H9 (cell line): ENCODE measurements around the gene PLAA. TPM values are rescaled to one million over a fixed set of nuclear protein-coding genes. Genes with fewer than 3 reads are reported as not detected.

Experiments
- DNase-seq: peaks from one replicate; pipeline ENCODE4 v3.0.0-alpha.2; 2017
- H2AFZ ChIP-seq: one replicate; pipeline ENCODE4 v1.6.1; 2013; ENCODE audit warnings: mild to moderate bottlenecking, low read length, control low read depth, moderate library complexity
- H2AK5ac ChIP-seq: 2 replicates; pipeline ENCODE4 v1.6.1; 2013; ENCODE audit warnings: low read length, control low read depth, mixed read lengths; ENCODE audit not compliant: insufficient read length
- H2BK120ac ChIP-seq: one replicate; pipeline ENCODE4 v1.6.1; 2013; ENCODE audit warnings: low read depth, mild to moderate bottlenecking, low read length, control low read depth, inconsistent platforms; ENCODE audit not compliant: poor library complexity, severe bottlenecking
- H2BK12ac ChIP-seq: 2 replicates; pipeline ENCODE4 v1.6.1; 2013; ENCODE audit warnings: low read length, control low read depth, mixed read lengths, low read depth; ENCODE audit not compliant: insufficient read length
- H2BK15ac ChIP-seq: 2 replicates; pipeline ENCODE4 v1.6.1; 2013; ENCODE audit warnings: low read depth, low read length, control low read depth
- H2BK20ac ChIP-seq: one replicate; pipeline ENCODE4 v1.6.1; 2013; ENCODE audit warnings: low read depth, mild to moderate bottlenecking, low read length, control low read depth, inconsistent platforms; ENCODE audit not compliant: poor library complexity, severe bottlenecking
- H2BK5ac ChIP-seq: 2 replicates; pipeline ENCODE4 v1.6.1; 2013; ENCODE audit warnings: low read length, control low read depth, mixed read lengths; ENCODE audit not compliant: insufficient read length
- H3K14ac ChIP-seq: 2 replicates; pipeline ENCODE4 v1.6.1; 2013; ENCODE audit warnings: low read length, control low read depth; ENCODE audit not compliant: insufficient read depth
- H3K18ac ChIP-seq: 2 replicates; pipeline ENCODE4 v1.6.1; 2013; ENCODE audit warnings: low read depth, mild to moderate bottlenecking, mixed read lengths, low read length, control low read depth; ENCODE audit not compliant: insufficient read length
- H3K23ac ChIP-seq: 2 replicates; pipeline ENCODE4 v1.6.1; 2013; ENCODE audit warnings: low read length, control low read depth, mixed read lengths, low read depth; ENCODE audit not compliant: insufficient read length
- H3K23me2 ChIP-seq: 2 replicates; pipeline ENCODE4 v1.6.1; 2013; ENCODE audit warnings: low read depth, mild to moderate bottlenecking, mixed read lengths, low read length, control low read depth; ENCODE audit not compliant: insufficient read length, poor library complexity, severe bottlenecking
- H3K27ac ChIP-seq: 2 replicates; pipeline ENCODE4 v1.5.1; 2013; ENCODE audit warnings: low read length, control low read depth, mixed read lengths, low read depth; ENCODE audit not compliant: insufficient read length
- H3K27me3 ChIP-seq: 2 replicates; pipeline ENCODE4 v1.6.1; 2013; ENCODE audit warnings: low read length, control low read depth, inconsistent platforms; ENCODE audit not compliant: insufficient read depth
- H3K4ac ChIP-seq: 2 replicates; pipeline ENCODE4 v1.6.1; 2013; ENCODE audit warnings: low read depth, mild to moderate bottlenecking, control low read depth, inconsistent platforms, low read length, moderate library complexity
- H3K4me1 ChIP-seq: 2 replicates; pipeline ENCODE4 v1.6.1; 2013; ENCODE audit warnings: low read length, control low read depth, inconsistent platforms; ENCODE audit not compliant: insufficient read depth
- H3K4me2 ChIP-seq: 2 replicates; pipeline ENCODE4 v1.6.1; 2013; ENCODE audit warnings: low read length, control low read depth, mixed read lengths; ENCODE audit not compliant: insufficient read length, insufficient read depth
- H3K56ac ChIP-seq: 2 replicates; pipeline ENCODE4 v1.6.1; 2013; ENCODE audit warnings: low read depth, mild to moderate bottlenecking, mixed read lengths, low read length, control low read depth; ENCODE audit not compliant: insufficient read length
- H3K79me1 ChIP-seq: 2 replicates; pipeline ENCODE4 v1.6.1; 2013; ENCODE audit warnings: low read depth, mild to moderate bottlenecking, moderate library complexity, low read length, control low read depth, inconsistent platforms; ENCODE audit not compliant: insufficient read depth, poor library complexity, severe bottlenecking
- H3K79me2 ChIP-seq: 2 replicates; pipeline ENCODE4 v1.6.1; 2013; ENCODE audit warnings: low read length, control low read depth, inconsistent platforms; ENCODE audit not compliant: insufficient read depth
- H3K9ac ChIP-seq: 2 replicates; pipeline ENCODE4 v1.6.1; 2013; ENCODE audit warnings: low read length, control low read depth, mixed read lengths; ENCODE audit not compliant: insufficient read length; ENCODE audit errors: extremely low read depth
- H3K9me3 ChIP-seq: one replicate; pipeline ENCODE4 v1.6.1; 2013; ENCODE audit warnings: low read depth, low read length, inconsistent platforms; ENCODE audit not compliant: control insufficient read depth
- H3T11ph ChIP-seq: one replicate; pipeline ENCODE4 v1.6.1; 2013; ENCODE audit warnings: mild to moderate bottlenecking, low read length, control low read depth, inconsistent platforms
- H4K20me1 ChIP-seq: one replicate; pipeline ENCODE4 v1.6.1; 2013; ENCODE audit not compliant: control insufficient read depth, insufficient read length, insufficient read depth
- H4K5ac ChIP-seq: 2 replicates; pipeline ENCODE4 v1.6.1; 2013; ENCODE audit warnings: low read depth, mild to moderate bottlenecking, mixed read lengths, low read length, control low read depth; ENCODE audit not compliant: insufficient read length
- H4K8ac ChIP-seq: replicated peaks from 2 replicates; pipeline ENCODE4 v1.6.1; 2013; ENCODE audit warnings: low read length, control low read depth, mixed read lengths, low read depth; ENCODE audit not compliant: insufficient read length
- H4K91ac ChIP-seq: 2 replicates; pipeline ENCODE4 v1.6.1; 2013; ENCODE audit warnings: low read depth, mild to moderate bottlenecking, moderate library complexity, mixed read lengths, low read length, control low read depth; ENCODE audit not compliant: insufficient read length
- H3K27ac Mint-ChIP-seq, 3 experiments: 2 replicates in 2 of 3; 3 replicates in 1 of 3; pipeline ENCODE4 v1.8.0; 2020 to 2021; ENCODE audit warnings: mixed read lengths in 3 of 3, mild to moderate bottlenecking in 1 of 3, moderate library complexity in 1 of 3
- H3K27me3 Mint-ChIP-seq: 2 replicates; pipeline ENCODE4 v1.8.0; 2021; ENCODE audit warnings: low read depth, mild to moderate bottlenecking, moderate library complexity, mixed read lengths
- H3K36me3 Mint-ChIP-seq, 3 experiments: 2 replicates in 2 of 3; 3 replicates in 1 of 3; pipeline ENCODE4 v1.8.0; 2020 to 2021; ENCODE audit warnings: low read depth in 3 of 3, mixed read lengths in 3 of 3; ENCODE audit not compliant: insufficient read depth in 1 of 3
- H3K4me1 Mint-ChIP-seq, 2 experiments: 2 replicates each; pipeline ENCODE4 v1.8.0; 2020; ENCODE audit warnings: mixed read lengths in 2 of 2
- H3K4me3 Mint-ChIP-seq, 2 experiments: 2 replicates in 1 of 2; 3 replicates in 1 of 2; pipeline ENCODE4 v1.8.0; 2020 to 2021; ENCODE audit warnings: mild to moderate bottlenecking in 2 of 2, mixed read lengths in 2 of 2, moderate library complexity in 1 of 2
- H3K9me3 Mint-ChIP-seq, 2 experiments: 2 replicates in 1 of 2; 3 replicates in 1 of 2; pipeline ENCODE4 v1.8.0; 2020; ENCODE audit warnings: mild to moderate bottlenecking in 2 of 2, mixed read lengths in 2 of 2, moderate library complexity in 1 of 2
- WGBS: extraction: QIAGEN DNeasy Blood & Tissue Kit; methylation state at CpG from one replicate; pipeline ENCODE4 v1.1.7; 2013; ENCODE audit warnings: missing lambda C conversion rate, low lambda C conversion rate, mixed read lengths; ENCODE audit not compliant: insufficient read length; ENCODE audit errors: extremely low coverage; 5-methylcytosine and 5-hydroxymethylcytosine counted together
- total RNA-seq: library from RNA; stranded (reverse); gene quantifications from 2 replicates; pipeline ENCODE4 v1.2.1, GENCODE V29; 2021
- TF ChIP-seq, protein P1 (sequence below): fragments of 200-600 bp; sonication (generic); conservative IDR thresholded peaks from 3 replicates; pipeline ENCODE4 v1.8.0; 2021; ENCODE audit warnings: antibody characterized with exemption, mild to moderate bottlenecking

The PLAA gene
- total RNA-seq, 1 experiment from 2014 or later = 65.0 TPM

DNA sequence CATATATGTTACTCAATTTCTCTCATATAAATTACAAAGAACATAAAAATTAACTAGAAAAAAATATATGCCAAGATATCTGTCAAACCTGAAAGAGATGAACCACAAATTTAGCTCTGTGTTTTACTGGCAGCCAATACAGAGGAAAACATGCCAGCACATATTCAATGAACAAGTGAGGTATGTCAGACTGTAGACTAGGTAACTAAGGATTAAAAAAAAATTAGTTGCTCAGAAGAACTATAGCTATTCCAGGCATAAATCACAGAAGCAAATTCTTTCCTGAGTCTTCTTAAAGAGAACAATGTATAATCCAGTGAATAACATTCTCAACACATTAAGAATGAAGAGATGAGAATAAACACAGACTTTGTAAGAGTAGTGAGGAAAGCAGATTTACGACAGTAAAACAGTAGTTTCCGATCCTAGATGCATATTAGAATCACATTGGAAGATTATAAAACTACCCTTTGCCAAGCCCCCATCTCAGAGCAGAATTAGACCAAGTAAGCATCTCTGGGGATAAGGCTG is 33.8 kb downstream of the PLAA start:
- no peaks in the 10 kb centered on the region for H3K23me2 ChIP-seq
- no peak overlapping the region for H3T11ph ChIP-seq
- H3K27ac Mint-ChIP-seq = no peak overlapping the region
- no peaks in the 10 kb centered on the region for H3K9me3 Mint-ChIP-seq
- no peak overlapping the region for H3K14ac ChIP-seq
- TF ChIP-seq, protein P1, sequence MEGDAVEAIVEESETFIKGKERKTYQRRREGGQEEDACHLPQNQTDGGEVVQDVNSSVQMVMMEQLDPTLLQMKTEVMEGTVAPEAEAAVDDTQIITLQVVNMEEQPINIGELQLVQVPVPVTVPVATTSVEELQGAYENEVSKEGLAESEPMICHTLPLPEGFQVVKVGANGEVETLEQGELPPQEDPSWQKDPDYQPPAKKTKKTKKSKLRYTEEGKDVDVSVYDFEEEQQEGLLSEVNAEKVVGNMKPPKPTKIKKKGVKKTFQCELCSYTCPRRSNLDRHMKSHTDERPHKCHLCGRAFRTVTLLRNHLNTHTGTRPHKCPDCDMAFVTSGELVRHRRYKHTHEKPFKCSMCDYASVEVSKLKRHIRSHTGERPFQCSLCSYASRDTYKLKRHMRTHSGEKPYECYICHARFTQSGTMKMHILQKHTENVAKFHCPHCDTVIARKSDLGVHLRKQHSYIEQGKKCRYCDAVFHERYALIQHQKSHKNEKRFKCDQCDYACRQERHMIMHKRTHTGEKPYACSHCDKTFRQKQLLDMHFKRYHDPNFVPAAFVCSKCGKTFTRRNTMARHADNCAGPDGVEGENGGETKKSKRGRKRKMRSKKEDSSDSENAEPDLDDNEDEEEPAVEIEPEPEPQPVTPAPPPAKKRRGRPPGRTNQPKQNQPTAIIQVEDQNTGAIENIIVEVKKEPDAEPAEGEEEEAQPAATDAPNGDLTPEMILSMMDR = no peak
- H2BK120ac ChIP-seq = no peak overlapping the region
- no peak overlapping the region for H3K4me3 Mint-ChIP-seq
- H3K4ac ChIP-seq = no peak overlapping the region
- H3K9me3 ChIP-seq = no peaks in the 10 kb centered on the region
- H2BK12ac ChIP-seq = no peak overlapping the region
- no peaks in the 10 kb centered on the region for H3K79me1 ChIP-seq
- no peak overlapping the region for H3K27ac ChIP-seq
- H3K56ac ChIP-seq = no peak overlapping the region
- H4K20me1 ChIP-seq = no peaks in the 10 kb centered on the region
- H4K91ac ChIP-seq = no peak overlapping the region
- no peaks in the 10 kb centered on the region for H3K4me1 ChIP-seq
- H2BK20ac ChIP-seq = no peak overlapping the region
- H4K8ac ChIP-seq = no peak overlapping the region
- H4K5ac ChIP-seq = no peak overlapping the region
- no peaks in the 10 kb centered on the region for H3K27me3 ChIP-seq
- H3K4me2 ChIP-seq = no peak overlapping the region
- H3K36me3 Mint-ChIP-seq = peaks cover 11 to 61% (median 44%) of the 10 kb centered on the region in 3 experiments; a peak in 6 of 7 replicates
- H3K4me1 Mint-ChIP-seq = peaks cover 0 to 5% of the 10 kb centered on the region in 2 experiments; a peak in 2 of 4 replicates
- no CpG with 5 or more reads among the region's 2 CpGs for whole genome bisulfite sequencing
- no peak overlapping the region for H3K23ac ChIP-seq
- H2BK15ac ChIP-seq = no peak overlapping the region
- H2AFZ ChIP-seq = no peak overlapping the region
- H3K9ac ChIP-seq = no peak overlapping the region
- no peak for DNase-seq
- H2AK5ac ChIP-seq = no peak overlapping the region
- no peak overlapping the region for H3K18ac ChIP-seq
- no peak overlapping the region for H2BK5ac ChIP-seq
- no peaks in the 10 kb centered on the region for H3K27me3 Mint-ChIP-seq
- H3K79me2 ChIP-seq = no peaks in the 10 kb centered on the region
